ENCODE measurements around the gene TLE4.

DNA sequence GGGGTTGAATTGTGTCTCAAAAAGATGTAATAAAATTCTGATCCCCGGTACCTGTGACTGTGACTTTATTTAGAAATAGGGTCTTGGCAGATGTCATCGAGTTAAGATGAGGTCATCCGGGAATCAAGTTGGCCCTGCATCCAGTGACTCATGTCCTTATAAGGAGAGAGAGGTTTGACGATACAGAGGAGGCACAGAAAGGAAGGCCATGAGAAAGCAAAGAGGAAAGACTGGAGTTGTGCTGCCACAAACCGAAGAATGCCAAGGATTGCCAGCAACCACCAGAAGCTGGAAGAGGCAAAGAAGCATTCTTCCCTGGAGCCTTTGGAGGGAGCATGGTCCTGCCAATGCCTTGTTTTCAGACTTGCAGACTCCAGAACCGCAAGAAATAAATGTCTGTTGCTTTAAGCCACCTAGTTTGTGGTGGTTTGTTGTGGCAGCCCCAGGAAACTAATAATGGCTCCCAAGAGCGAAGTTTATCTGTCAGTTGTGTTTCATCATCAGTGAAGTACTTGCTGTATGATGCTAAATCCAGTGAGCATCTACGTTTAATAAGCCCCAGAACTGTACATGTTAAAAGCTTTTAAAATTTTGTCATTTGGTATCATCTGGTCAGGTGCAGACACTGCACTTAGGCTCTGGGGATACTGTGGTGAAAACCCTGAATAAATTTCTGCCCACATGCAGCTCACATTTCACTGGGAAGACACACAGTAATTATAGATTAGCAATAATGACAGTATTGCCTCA lies 114.8 kb downstream of the TLE4 start:
- TF ChIP-seq, protein P1, sequence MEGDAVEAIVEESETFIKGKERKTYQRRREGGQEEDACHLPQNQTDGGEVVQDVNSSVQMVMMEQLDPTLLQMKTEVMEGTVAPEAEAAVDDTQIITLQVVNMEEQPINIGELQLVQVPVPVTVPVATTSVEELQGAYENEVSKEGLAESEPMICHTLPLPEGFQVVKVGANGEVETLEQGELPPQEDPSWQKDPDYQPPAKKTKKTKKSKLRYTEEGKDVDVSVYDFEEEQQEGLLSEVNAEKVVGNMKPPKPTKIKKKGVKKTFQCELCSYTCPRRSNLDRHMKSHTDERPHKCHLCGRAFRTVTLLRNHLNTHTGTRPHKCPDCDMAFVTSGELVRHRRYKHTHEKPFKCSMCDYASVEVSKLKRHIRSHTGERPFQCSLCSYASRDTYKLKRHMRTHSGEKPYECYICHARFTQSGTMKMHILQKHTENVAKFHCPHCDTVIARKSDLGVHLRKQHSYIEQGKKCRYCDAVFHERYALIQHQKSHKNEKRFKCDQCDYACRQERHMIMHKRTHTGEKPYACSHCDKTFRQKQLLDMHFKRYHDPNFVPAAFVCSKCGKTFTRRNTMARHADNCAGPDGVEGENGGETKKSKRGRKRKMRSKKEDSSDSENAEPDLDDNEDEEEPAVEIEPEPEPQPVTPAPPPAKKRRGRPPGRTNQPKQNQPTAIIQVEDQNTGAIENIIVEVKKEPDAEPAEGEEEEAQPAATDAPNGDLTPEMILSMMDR (IDR thresholded peaks at IDR 0.05) = no peak
- TF ChIP-seq EZH2 (IDR thresholded peaks at IDR 0.05; ENCODE audit: borderline replicate concordance, insufficient read depth, low read depth, low read length, poor library complexity, severe bottlenecking) = no peak

Measured in B cell (primary cell).